A549 (cell line): ENCODE data around the gene NPC1L1.

ENCODE experiments used
- CHD2 ChIP-seq: fragments of 150-350 bp; IDR thresholded peaks from 2 replicates; pipeline ENCODE4 v1.6.1; 2014; ENCODE audit warnings: low read length; ENCODE audit not compliant: partially characterized antibody
- EP300 ChIP-seq, 2 experiments: fragments of >200 bp; sonication (Bioruptor Twin); formaldehyde crosslinking; IDR thresholded peaks; 2 replicates in 1 of 2; 3 replicates in 1 of 2; pipeline ENCODE4 v1.6.1; 2016 to 2017
- NR3C1 ChIP-seq: fragments of >200 bp; sonication (Bioruptor Twin); formaldehyde crosslinking; IDR thresholded peaks from 3 replicates; pipeline ENCODE4 v1.6.1; 2017
- RARB ChIP-seq: fragments of 250-450 bp; sonication (Bioruptor Pico); IDR thresholded peaks from 2 replicates; pipeline ENCODE4 v1.8.0; 2021; ENCODE audit warnings: mild to moderate bottlenecking, moderate library complexity
- RFX5 ChIP-seq: fragments of 450-650 bp; IDR thresholded peaks from 2 replicates; pipeline ENCODE4 v1.7.1; 2014; ENCODE audit warnings: antibody characterized with exemption, mild to moderate bottlenecking, moderate library complexity
- RNF2 ChIP-seq: fragments of 200-600 bp; sonication (generic); IDR thresholded peaks from 2 replicates; pipeline ENCODE4 v1.6.1; 2016; ENCODE audit warnings: low read depth, mild to moderate bottlenecking, antibody characterized with exemption, moderate library complexity, borderline replicate concordance
- TF ChIP-seq, protein P1 (sequence below): fragments of >200 bp; sonication (Bioruptor Twin); formaldehyde crosslinking; IDR thresholded peaks from 3 replicates; pipeline ENCODE4 v1.5.1; 2016

DNA sequence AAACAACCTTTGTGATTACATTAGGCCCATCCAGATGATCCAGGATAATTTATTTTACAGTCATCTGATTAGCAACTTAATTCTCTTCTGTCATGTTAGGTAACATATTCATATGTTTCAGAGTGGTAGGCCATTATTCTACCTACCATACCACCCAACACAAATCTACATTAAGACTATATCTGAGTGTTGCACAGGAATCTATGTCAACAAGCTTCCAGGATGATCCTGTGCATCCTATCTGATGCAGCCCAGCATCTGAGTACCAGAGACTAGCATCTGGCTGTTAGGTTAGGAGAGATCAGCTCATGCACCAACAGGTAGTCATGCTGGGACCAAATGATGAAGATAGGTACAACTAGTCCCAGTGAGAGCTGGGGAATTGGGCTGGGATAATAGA lies 33.9 kb upstream of the NPC1L1 start:
- TF ChIP-seq CHD2 (no peak), NR3C1 (no peak), RARB (CRISPR knock-in tag) (no peak), RFX5 (no peak), EP300 (IDR thresholded peaks at IDR 0.05) (no peak), RNF2 (no peak)
- TF ChIP-seq, protein P1, sequence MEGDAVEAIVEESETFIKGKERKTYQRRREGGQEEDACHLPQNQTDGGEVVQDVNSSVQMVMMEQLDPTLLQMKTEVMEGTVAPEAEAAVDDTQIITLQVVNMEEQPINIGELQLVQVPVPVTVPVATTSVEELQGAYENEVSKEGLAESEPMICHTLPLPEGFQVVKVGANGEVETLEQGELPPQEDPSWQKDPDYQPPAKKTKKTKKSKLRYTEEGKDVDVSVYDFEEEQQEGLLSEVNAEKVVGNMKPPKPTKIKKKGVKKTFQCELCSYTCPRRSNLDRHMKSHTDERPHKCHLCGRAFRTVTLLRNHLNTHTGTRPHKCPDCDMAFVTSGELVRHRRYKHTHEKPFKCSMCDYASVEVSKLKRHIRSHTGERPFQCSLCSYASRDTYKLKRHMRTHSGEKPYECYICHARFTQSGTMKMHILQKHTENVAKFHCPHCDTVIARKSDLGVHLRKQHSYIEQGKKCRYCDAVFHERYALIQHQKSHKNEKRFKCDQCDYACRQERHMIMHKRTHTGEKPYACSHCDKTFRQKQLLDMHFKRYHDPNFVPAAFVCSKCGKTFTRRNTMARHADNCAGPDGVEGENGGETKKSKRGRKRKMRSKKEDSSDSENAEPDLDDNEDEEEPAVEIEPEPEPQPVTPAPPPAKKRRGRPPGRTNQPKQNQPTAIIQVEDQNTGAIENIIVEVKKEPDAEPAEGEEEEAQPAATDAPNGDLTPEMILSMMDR: no peak
